ENCODE measurements around the gene NFATC2.
"Not testable (repeated sequence)": the region's sequence is repeated elsewhere in the genome, so short reads cannot be mapped to it uniquely, and the experiment has no call there.

NFATC2 gene

GRCh38 chr20:51348876-51349275 lies 193.6 kb downstream of the NFATC2 start:
- DNase-seq, result no peak

- DNase-seq, result no peak
Observed at GRCh38 chr20:51347831-51348230, 194.7 kb downstream of the NFATC2 start.

- DNase-seq, result no peak
Observed at GRCh38 chr20:51346686-51347485, 195.6 kb downstream of the NFATC2 start.

GRCh38 chr20:51345601-51346101 lies 196.9 kb downstream of the NFATC2 start:
- no peak for DNase-seq

DNA sequence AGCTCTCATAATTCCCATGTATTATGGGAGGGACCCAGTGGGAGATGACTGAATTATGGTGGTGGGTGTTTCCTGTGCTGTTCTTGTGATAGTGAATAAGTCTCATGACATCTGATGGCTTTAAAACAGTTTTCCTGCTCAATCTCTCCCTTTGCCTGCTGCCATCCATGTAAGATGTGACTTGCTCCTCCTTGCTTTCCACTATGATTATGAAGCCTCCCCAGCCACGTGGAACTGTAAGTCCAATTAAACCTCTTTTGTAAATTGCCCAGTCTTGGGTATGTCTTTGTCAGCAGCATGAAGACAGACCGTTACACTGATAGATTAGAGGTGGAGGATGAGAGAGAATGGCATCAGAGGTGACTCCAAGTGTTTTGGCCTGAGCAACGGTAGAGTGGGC lies 198.7 kb downstream of the NFATC2 start:
- DNase-seq, result not testable (repeated sequence)

GRCh38 chr20:51342510-51343236 lies 199.8 kb downstream of the NFATC2 start:
- DNase-seq, result no peak

- DNase-seq, result no peak
Observed at GRCh38 chr20:51341581-51341980, 200.9 kb downstream of the NFATC2 start.

DNA sequence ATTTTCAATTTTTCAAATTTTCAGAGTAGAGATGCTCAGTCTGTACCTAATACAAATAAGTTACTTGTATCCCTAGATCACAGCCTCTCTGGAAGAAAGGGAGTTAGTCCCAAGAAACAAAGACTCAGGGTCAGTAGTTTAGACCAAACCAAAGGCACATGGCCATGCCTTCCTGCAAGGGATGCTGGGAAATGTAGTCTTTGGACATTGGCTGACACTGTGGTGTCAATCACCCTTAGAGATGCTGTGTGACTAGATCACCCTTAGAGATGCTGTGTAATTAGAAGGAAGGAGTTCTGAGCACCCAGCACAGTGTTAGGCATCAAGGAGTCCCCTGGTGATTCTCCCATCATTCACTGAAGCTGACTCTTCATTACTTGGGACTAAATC lies 202.1 kb downstream of the NFATC2 start:
- DNase-seq, result no peak

- DNase-seq, result peak; percentile 84
Observed at GRCh38 chr20:51339721-51340450, 202.6 kb downstream of the NFATC2 start.

DNA sequence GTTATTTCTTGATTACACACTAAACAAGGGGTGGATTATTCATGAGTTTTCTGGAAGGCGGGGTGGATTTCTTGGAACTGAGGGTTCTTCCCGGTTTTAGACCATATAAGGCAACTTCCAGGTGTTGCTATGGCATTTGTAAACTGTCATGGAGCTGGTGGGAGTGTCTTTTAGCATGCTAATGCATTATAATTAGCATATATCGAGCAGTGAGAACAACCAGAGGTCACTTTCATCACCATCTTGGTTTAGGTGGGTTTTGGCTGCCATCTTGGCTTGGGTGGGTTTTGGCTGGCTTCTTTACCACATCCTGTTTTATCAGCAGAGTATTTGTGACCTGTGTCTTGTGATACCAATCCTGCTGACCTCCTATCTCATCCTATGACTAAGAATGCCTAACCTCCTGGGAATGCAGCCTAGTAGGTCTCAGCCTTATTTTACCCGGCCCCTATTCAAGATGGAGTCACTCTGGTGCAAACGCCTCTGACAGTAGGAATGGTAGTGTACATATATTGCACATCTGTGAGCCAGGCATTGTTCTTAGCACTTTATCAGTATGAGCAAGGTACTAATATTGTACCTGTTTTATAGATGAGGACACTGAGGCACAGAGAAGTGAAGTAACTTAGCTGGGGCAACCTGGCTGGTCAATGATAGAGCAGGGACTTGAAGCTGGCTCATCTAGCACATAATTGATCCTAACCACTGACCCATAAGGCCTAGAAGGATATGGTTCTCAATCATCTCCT lies 203.7 kb downstream of the NFATC2 start:
- DNase-seq, result no peak

GRCh38 chr20:51337126-51337805 lies 205.3 kb downstream of the NFATC2 start:
- no peak for DNase-seq
